ENCODE results near the gene SPDEF.

Gene SPDEF

DNA sequence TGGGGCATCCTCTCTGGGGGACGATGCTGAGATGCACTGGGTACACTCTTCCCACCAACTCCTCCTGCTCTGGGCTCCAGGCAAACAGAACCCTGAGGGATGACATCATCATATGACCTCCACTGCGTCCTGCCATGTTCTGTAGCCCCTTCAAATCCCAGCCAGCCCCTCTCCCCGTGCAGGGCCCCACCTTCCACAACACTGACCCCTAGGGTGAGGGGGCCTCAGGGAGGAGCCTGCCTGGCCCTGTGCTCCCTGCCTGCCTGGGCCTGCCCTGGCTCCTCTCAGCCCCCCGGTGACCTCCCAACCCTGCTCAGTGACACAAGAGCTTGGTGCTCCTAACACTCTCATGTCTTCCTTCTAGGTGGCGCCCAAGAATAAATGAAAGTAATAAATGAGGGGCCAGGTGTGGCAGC is 9.6 kb upstream of the SPDEF start:
- DNase-seq (ENCODE audit: low read depth, low spot score), result no peak
- no peak overlapping the region for H3K27ac ChIP-seq

DNA sequence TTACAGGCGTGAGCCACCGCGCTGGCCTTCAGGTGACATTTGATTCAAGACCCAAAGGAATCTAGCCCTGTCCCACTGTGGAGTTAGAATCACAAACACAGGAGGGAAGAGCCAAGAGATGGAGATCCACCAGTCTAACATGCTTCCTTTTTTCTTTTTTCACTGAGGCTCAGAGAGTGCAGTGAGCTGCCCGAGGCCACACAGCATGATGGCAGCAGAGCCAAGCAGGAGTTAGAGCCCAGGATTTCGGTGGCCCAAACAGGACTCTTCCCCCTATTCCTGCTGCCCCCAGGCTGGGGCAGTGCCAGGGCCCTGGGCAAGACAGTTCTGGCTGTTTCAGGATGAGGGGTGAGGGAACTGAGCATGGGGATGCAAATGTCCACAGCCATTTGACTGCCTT is 8.1 kb upstream of the SPDEF start:
- H3K27ac ChIP-seq, result no peak overlapping the region
- DNase-seq (ENCODE audit: low read depth, low spot score), result no peak

DNA sequence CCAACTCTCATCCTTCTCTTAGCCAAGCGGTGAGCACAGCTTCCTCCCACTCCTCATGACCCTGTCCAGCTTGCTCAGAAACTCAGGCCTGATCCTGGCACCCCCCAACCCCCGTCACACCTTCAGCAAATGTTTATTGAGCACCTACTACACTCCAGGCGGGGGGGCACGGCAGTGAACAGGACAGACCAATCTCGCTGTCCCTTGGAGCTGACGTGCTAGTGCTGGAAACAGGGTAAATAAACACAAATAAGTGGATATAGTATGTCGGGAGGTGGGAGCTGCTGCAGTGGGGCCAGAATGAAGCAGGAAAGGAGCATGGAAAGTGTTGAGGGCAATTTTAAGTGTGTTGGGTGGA is 7.4 kb upstream of the SPDEF start:
- H3K27ac ChIP-seq, result no peak overlapping the region
- no peak for DNase-seq (ENCODE audit: low read depth, low spot score)

DNA sequence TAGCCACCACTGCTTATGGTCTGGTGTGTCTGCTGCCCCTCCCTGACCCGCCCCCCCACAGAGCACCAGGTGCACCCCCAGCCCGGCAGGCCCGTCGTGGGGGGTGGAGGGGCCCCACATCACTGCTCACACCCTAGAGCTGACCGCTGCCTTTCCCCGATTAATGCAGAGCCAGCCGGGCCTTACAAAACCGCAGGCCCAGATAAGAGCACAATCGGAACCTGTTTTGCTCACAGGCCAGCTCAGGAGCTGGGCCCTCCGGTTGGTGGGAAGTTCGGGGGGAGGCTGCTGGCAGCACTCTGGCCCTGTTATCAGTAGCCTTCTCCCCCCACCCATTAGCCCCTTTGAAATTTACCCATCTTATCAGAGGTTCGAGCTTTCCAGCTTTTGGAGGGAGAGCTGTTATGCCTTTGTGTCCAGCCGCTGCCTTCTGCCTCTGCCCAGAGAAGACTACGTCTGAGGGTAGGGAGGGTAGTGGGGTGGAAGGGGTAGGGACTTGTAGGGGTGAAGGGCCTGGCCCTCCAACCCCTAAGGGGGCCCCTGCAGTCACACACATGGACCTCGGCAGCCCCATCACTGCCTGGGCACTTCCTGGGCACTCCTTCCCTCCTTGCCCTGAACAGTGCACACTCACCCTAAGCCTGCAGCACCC is 6.9 kb upstream of the SPDEF start:
- DNase-seq (ENCODE audit: low read depth, low spot score), result no peak
- no peak overlapping the region for H3K27ac ChIP-seq

DNA sequence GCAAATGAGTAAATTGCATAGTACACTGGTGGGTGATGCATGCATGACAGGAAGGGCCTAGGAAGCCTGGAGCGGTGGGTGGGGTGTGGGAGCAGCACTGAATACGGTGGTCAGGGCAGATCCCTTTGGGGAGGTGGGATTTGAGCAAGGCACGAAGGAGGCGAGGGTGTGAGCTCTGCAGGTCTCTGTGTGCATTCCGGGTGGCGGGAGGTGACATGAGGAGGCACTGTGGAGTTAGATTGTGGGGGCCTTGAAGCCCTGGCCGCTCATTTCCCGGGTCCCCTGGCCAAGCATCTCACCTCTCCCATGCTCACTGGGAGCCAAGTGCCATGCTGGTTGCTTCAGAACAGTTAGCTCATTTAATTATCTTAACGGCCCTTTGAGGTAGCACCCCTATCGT is 6.2 kb upstream of the SPDEF start:
- DNase-seq (ENCODE audit: low read depth, low spot score), result no peak
- H3K27ac ChIP-seq, result no peak overlapping the region

DNA sequence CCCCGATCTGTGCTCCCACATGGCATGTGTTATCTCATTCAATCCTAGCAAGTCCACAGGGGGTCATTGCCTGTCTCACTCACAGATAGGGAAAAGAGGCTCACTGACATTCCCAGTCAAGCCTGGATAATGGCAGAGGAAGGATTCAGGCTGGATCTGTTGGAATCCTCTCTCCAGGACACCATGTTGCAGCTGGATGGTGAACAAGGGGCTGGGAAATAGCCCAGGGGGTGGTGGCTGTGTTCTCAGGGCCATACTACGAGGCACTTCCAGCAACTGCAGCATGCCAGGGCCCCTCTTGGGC is 5.0 kb upstream of the SPDEF start:
- DNase-seq (ENCODE audit: low read depth, low spot score), result no peak
- H3K27ac ChIP-seq, result no peak overlapping the region

DNA sequence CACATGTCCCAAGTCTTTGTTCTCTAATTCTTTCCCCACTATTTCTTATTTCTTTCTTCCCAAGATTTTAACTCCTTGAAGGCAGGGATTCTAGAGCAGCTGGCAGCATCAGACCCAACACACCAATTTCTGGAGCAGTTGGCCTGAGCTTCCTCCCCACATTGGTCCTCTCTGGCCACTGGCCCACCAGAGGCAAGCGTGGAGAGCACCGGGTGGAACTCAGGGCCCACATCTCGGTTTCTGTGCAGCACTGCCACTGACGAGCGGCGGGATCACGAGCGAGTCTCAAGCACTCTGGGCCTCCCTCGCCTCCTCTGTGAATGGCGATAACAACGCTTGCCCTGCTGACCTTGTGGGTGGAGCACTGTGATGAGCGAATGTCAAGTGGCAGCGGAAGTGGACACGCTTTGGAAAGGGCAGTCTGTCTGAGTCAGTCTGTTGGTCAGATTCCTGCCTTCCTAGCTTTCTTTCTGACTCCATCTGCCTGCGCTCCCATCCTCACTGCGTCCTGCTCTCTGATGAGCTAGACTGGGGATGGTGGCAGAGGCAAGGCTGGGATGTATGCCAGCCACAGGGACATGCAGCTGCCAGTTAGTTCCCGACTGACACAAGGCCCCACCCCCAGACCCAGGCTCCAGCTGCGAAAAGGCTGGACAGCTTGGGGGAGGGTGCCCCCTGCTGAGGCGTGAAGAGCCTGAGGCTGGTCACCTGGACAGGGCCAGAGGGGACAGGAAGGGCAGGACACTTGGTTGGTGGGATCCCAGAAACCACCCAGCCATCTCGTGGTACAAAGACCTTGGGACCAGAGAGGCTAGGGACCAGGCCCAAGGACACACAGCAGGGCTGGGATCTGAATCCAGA is 4.5 kb upstream of the SPDEF start:
- DNase-seq (ENCODE audit: low read depth, low spot score), result no peak
- no peak overlapping the region for H3K27ac ChIP-seq

DNA sequence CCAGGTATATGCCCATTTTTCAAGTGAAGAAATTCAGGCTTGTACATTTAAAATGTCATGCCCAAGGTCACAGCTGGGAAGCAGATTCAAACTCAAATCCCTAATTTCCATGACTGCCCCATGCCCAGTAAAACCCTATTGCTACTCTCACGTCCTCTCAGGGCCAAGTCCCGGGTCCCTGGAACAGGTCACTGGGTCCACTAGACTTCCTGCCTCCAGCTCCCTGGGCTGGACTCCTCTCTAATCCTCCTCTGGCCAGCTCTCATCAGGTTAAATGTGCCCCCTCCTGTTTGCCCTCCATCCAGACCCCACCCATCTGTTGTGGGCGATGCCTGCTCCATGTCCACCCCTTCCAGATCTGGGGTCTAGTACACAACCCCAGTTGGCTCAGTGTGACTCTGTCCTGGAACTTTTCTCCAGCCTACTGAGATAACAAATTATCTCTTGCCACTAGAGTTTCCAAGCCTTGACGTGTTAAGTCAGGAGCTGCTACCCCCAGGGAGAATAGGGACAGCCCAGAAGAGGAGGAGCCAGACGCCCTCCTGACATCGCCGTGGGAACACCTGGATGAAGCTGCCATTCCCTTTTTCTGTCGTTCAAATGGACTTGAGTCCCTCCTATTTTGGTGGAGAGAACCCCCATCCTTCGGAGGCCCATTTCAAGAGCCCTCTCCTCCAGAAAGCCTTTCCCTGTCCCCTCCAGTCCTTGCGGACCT is 3.7 kb upstream of the SPDEF start:
- DNase-seq (ENCODE audit: low read depth, low spot score), result no peak
- no peak overlapping the region for H3K27ac ChIP-seq

DNA sequence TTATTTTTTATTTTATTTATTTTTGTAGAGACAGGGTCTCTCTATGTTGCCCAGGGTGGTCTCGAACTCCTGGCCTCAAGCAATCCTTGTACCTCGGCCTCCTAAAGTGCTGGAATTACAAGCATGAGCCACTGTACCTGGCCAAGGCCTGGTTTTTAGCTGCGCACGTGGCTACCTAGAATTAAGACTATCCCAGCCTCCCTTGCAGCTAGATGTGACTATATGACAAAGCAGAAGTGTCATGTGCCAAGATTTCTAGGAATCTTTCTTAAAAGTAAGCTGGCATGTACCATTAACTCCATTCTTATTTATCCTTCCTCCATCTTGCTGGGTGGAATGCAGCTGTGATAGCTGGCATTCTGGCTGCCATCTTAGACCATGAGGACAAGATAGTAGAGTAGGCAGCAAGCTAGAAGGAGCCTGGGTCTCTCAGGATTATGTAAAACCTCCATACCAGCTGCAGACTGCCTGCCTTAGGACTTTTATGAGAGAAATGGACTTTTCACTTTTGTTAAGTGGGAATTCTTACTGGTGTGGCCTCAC is 2.1 kb upstream of the SPDEF start:
- no peak overlapping the region for H3K27ac ChIP-seq

DNA sequence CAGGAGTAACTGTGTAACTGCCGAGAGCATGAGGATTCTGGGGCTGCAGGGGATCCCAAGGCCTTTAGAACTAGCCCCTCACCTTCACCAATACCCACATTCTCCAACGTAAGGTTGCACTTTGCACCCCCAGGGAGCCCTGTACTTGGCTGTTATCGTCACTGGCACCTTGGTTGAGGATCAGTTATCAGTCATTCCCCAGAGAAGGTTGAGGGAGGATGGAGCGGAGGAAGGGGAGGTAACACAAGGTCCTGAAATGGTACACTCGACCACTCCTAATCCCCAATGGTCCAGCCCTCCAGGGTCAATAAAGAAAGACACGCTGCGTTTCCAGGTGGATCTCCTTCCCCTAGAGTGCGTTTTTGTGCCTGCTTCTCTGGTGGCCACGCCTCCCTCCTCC is 1.1 kb upstream of the SPDEF start:
- DNase-seq (ENCODE audit: low read depth, low spot score), result no peak
- H3K27ac ChIP-seq, result no peak overlapping the region

More for the DNA sequence above, 2.1 kb upstream of the SPDEF start:
- DNase-seq (ENCODE audit: low read depth, low spot score), result no peak

DNA sequence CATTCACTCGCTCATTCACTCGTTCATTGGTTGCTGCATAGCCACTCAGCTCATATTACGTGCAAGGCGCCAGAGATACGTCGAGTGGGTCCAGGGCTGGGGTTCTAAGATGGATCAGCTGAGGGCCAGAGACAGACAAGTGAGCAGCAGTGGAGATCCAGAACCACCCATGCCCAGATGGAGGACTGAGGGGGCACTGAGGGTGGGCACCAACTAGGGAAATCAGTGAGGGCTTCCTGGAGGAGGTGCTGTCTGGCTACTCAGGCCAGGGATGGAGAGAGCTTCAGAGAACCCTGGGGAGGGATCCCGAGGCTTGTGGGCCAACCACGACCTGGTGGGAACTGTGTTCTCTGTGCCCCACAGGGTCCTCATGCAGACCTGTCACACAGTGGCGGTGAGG is 364 bp upstream of the SPDEF start:
- no peak for DNase-seq (ENCODE audit: low read depth, low spot score)
- peak overlapping the region; percentile 68 for H3K27ac ChIP-seq

DNA sequence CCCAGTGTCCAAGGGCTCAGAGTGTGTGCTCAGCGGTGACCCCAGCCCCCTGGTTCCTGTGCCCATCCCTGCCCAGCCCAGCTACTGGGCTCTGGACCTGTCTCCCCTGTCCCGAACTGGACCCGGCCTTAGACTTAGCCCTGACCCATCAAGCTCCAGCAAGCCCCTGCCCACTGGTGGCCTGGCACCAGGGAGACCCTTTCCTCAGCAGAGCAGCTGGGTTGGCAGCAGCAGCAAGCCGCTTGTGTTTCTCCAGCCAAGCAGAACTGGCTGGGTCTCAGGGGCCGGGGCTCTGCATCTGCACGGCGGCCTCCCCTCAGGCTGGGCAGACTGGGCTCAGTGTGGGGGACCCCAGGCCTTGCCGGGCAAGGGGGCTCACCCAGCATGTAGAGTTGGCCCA is 801 bp downstream of the SPDEF start:
- DNase-seq (ENCODE audit: low read depth, low spot score), result no peak

DNA sequence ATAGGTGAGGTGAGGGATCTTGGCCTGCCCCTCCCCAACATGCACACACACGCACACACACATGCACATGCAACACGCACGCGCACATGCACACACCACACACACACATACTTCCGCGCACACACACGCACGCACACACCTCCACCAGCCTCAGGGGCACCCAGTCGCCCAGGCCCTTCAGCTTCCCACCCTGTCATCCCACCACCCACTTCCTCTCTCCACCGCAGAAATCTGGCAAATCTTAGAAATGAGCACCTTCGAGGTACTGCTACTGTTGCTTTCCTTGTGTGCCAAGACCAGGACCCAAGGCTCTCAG is 1.2 kb downstream of the SPDEF start:
- peak overlapping the region; percentile 68 for H3K27ac ChIP-seq
- DNase-seq (ENCODE audit: low read depth, low spot score), result no peak

More for the DNA sequence above, 801 bp downstream of the SPDEF start:
- peak overlapping the region; percentile 68 for H3K27ac ChIP-seq

DNA sequence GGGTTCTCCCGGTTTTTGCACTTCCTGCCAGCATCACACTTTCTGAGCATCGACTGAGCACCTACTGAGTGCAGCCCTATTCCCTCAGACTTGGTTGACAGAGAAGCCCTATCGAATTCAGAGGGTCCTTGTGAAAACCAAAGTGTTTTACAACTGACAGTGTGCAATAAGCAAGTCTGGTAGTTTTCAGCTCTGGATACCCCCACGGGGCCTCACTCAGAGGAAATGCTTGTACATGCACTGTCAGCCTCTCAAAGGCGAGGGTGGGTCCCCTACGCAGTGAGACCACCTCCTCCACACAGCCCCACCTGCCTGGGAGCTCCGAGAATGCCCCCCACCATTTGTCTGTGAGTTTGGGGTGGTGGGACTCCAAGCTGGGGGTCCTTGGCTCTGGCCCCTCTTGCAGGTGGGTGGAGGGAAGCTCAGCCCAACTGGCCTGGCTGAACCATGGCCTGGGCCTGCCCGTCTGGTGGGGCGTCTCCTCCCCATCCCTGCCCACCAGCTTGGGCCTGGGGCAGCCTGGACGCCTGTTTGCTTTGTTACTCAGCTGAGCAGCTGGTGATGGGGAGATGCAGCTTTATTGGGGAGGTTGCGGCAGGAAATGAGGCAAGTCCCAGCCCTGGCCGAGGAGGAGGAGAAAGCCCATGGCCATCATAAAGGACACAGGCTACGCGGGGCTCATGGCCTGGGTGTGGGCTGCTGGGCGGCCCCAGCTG is 1.7 kb downstream of the SPDEF start:
- H3K27ac ChIP-seq, result peak overlapping the region; percentile 68
- no peak for DNase-seq (ENCODE audit: low read depth, low spot score)

DNA sequence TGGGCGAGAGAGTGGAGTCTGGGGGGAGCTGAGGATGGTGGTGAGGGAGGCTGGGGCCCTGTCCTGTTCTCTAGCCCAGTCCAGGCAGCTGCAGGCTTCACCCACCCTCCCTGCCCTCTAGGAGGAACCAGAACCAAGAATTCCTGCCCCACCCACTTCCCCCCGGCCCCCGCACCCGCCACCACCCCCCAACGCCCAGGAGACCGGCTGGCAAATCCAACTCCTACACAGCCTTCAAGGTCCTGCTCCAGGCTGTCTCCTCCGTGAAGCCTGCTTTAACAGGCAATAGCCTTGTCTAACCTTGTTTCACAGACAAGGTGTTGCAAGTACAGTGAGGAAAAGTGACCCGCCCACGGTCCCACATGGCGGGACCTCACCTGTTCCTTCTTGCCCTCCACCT is 2.4 kb downstream of the SPDEF start:
- DNase-seq (ENCODE audit: low read depth, low spot score), result no peak
- H3K27ac ChIP-seq, result peak overlapping the region; percentile 68

DNA sequence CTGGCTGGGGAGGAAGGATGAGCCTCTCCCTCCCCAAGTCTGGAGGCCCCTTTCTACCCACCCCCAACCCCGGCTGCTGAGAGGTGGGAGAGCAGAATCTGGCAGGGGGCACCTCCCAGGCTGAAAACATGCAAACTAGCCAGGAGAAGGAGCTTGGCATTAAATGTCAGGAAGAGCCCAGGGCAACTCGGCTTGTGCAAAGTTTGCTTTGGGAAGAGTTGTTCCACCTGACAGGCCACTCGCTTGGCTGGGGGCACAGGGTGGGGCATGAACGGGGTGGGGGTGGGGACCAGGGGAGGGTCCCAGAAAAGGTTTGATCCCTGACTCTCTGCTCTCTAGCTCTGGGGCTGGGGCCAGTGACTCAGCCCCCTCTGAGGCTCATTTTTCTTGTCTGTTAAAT is 3.0 kb downstream of the SPDEF start:
- no peak overlapping the region for H3K27ac ChIP-seq
- no peak for DNase-seq (ENCODE audit: low read depth, low spot score)

DNA sequence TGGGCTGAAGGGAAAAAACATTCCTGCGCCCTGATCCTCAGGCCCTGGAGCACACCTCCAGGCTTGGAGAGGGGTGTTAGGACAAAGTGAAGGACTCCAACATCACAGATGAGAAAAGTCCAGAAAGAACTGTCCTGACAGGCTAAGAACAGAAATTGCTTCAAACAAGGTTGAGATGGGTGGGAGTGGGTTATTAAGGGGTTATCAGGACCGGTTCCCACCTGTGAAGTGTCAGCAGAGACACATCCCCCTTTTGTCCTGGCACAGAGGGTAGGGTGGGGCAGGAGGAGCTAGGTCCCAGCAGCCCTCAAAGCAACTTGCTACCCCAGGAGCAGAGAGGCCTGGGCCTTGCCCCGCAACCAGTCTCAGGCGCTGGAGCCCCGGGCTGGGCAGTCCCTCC is 3.5 kb downstream of the SPDEF start:
- DNase-seq (ENCODE audit: low read depth, low spot score), result no peak

DNA sequence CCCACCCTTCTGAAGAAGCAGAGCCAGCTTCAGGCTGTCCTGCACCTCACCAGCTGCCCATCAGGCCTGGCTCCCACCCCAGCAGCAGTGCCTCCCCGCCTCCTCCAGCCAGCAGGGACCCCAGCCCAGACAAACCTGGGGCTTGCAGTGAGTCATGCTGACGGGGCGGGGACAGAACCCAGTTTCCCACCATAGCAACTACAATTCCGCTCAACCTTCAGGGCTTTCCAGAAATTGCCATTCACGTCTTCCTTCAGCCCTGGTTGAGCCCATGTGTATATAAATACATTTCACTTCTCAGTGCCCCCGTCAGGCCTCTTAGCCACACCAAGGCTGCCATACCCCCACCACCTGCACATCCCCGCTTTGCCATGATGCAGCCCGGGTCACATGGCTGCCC is 4.4 kb downstream of the SPDEF start:
- no peak for DNase-seq (ENCODE audit: low read depth, low spot score)
- H3K27ac ChIP-seq, result no peak overlapping the region

More for the DNA sequence above, 3.5 kb downstream of the SPDEF start:
- no peak overlapping the region for H3K27ac ChIP-seq

DNA sequence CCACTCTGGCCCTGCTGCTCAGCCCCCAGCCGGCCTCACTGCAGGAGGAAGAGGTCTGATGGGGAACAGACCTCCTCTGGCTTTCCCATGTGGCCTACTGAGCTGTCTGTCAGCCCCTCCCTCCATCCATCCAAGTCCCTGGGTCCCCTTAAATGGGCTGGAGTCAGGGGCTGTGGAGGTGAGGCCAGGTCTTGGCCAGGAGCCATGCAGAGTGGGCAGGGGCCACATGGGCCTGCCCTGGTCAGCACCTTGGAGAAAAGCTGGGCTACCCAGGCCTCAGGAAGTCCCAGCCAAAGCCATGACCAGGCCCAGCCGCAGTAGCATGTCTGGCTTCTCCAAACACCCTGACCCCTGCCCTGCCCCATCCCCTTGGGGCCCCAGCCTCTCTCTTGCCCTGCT is 6.3 kb downstream of the SPDEF start:
- peak overlapping the region; percentile 41 for H3K27ac ChIP-seq
- no peak for DNase-seq (ENCODE audit: low read depth, low spot score)

DNA sequence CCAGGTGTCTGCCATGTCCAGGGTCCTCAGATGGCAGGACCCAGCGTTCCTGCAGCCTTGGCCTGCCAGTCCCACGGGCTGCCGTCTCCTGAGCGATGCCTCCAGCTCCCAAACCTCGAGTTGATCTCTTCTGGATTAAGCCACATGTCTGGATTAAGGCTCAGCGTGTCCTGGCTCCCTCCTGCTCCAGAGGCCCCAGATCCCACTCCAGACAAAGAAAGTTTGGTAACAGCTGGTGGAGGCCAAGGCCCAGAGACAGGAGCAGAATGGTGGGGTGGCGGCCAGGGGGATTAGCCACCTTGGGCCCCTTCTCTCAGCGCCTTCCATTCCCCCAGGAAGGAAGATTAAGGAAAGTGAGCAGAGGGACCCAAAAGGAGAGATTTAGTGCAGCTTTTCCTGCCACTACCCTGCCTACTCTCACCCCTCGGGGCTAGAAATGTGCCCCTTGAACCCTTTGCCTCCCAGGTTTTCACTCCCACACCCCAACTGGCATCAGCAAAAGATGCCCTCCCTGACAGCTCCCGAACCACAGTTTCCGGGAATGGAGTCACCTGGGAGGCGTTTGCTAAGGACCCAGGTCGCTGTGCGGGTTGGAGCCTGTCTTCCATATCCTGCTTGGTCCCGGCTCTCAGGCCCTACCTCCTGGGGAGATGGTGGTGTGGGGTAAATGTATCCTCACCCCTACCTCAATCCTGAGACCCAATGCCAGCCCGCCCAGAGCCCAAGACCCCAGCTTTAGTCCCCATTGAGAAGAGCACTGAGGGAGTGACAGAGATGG is 6.9 kb downstream of the SPDEF start:
- H3K27ac ChIP-seq, result peak overlapping the region; percentile 41
- no peak for DNase-seq (ENCODE audit: low read depth, low spot score)

Data from epithelial cell of prostate (primary cell).